Activated CD8-positive, alpha-beta T cell treated with anti-CD3 and anti-CD28 coated beads for 36 hours (primary cell): ENCODE data around the gene PIAS4. TPM values are rescaled to one million over a fixed set of nuclear protein-coding genes. Genes with fewer than 3 reads are reported as not detected.
A peak's percentile ranks its signal among the peaks of the same experiment; 100 is the strongest.

Experiments
- ATAC-seq: fragments of 200-7000 bp; cut with Tn5 transposase; one replicate; pipeline ENCODE4 v1.10.0; 2021; ENCODE audit warnings: mild to moderate bottlenecking, moderate library complexity
- CTCF ChIA-PET: fragments of 350-600 bp; sonication (Branson Sonifier 250); formaldehyde crosslinking; loops from one replicate; lab custom pipeline; 2021; ENCODE audit warnings: antibody characterized with exemption; lab: Charles Lee
- POLR2A ChIA-PET: fragments of 350-600 bp; sonication (Branson Sonifier 250); formaldehyde crosslinking; loops from one replicate; lab custom pipeline; 2021; ENCODE audit warnings: antibody characterized with exemption; lab: Charles Lee
- DNase-seq: peaks from one replicate; pipeline ENCODE4 v3.0.0-alpha.2; 2020
- H3K27ac Mint-ChIP-seq: one replicate; pipeline ENCODE4 v1.8.0; 2021; ENCODE audit warnings: mild to moderate bottlenecking, mixed read lengths
- H3K27me3 Mint-ChIP-seq: one replicate; pipeline ENCODE4 v1.8.0; 2021; ENCODE audit warnings: mixed read lengths
- H3K36me3 Mint-ChIP-seq: one replicate; pipeline ENCODE4 v1.8.0; 2021; ENCODE audit warnings: low read depth, mixed read lengths
- H3K4me1 Mint-ChIP-seq: one replicate; pipeline ENCODE4 v1.8.0; 2021; ENCODE audit warnings: low read depth, mixed read lengths
- H3K4me3 Mint-ChIP-seq: one replicate; pipeline ENCODE4 v1.8.0; 2021; ENCODE audit warnings: mild to moderate bottlenecking, moderate library complexity, mixed read lengths
- H3K9me3 Mint-ChIP-seq: one replicate; pipeline ENCODE4 v1.8.0; 2021; ENCODE audit warnings: mixed read lengths
- intact Hi-C: fragments of 100-400 bp; cut with micrococcal nuclease; formaldehyde crosslinking; loops from one replicate; pipeline ENCODE4 v1.10.0; 2022
- total RNA-seq, 2 experiments: library from RNA; stranded (reverse); gene quantifications; one replicate each; pipeline ENCODE4 v1.2.3, GENCODE V29; 2021
- TF ChIP-seq, protein P1 (sequence below): fragments of 200-600 bp; IDR thresholded peaks from one replicate; pipeline ENCODE4 v1.8.0; 2022; ENCODE audit warnings: antibody characterized with exemption, mild to moderate bottlenecking

The PIAS4 gene
- total RNA-seq, 2 experiments from 2014 or later = 22.2 TPM

GRCh38 chr19:3983542-3983914 lies 24.0 kb upstream of the PIAS4 start:
- TF ChIP-seq, protein P1, sequence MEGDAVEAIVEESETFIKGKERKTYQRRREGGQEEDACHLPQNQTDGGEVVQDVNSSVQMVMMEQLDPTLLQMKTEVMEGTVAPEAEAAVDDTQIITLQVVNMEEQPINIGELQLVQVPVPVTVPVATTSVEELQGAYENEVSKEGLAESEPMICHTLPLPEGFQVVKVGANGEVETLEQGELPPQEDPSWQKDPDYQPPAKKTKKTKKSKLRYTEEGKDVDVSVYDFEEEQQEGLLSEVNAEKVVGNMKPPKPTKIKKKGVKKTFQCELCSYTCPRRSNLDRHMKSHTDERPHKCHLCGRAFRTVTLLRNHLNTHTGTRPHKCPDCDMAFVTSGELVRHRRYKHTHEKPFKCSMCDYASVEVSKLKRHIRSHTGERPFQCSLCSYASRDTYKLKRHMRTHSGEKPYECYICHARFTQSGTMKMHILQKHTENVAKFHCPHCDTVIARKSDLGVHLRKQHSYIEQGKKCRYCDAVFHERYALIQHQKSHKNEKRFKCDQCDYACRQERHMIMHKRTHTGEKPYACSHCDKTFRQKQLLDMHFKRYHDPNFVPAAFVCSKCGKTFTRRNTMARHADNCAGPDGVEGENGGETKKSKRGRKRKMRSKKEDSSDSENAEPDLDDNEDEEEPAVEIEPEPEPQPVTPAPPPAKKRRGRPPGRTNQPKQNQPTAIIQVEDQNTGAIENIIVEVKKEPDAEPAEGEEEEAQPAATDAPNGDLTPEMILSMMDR = no peak
- Mint-ChIP-seq H3K27ac (peak overlapping the region; percentile 95), H3K36me3 (peaks cover 62% of the 10 kb centered on the region), H3K4me1 (peaks cover 49% of the 10 kb centered on the region), H3K27me3 (no peaks in the 10 kb centered on the region), H3K4me3 (peak overlapping the region; percentile 94), H3K9me3 (no peaks in the 10 kb centered on the region)
- POLR2A ChIA-PET = interaction anchor here (0.6 to 7.8 kb wide), 13 partner anchors 8 to 264 kb away, joined by 3 to 131 read pairs (median 5); partner anchors contain the start of genes APBA3, DAPK3, MRPL54 and PIAS4
- CTCF ChIA-PET = interaction anchor here (1.1 kb wide), 1 partner anchor 156 kb away, joined by 3 read pairs; no protein-coding TSS in a partner anchor
- intact Hi-C loops = no loop called here
- DNase-seq (no peak), ATAC-seq (no peak)

GRCh38 chr19:3983936-3984583 lies 23.5 kb upstream of the PIAS4 start:
- Mint-ChIP-seq H3K9me3 (no peaks in the 10 kb centered on the region), H3K4me3 (peak overlapping the region; percentile 94), H3K4me1 (peaks cover 49% of the 10 kb centered on the region), H3K27me3 (no peaks in the 10 kb centered on the region), H3K36me3 (peaks cover 60% of the 10 kb centered on the region), H3K27ac (peak overlapping the region; percentile 95)
- intact Hi-C loops = no loop called here
- DNase-seq = no peak
- TF ChIP-seq, protein P1 = no peak
- CTCF ChIA-PET = interaction anchor here (2.5 kb wide), 1 partner anchor 13 kb away, joined by 16 read pairs; the partner anchor contains the start of gene DAPK3
- no peak for ATAC-seq
- POLR2A ChIA-PET = interaction anchor here (0.6 to 7.8 kb wide), 15 partner anchors 8 to 263 kb away, joined by 3 to 131 read pairs (median 5); partner anchors contain the start of genes APBA3, DAPK3, MRPL54 and PIAS4

- ChIA-PET CTCF (interaction anchor here (0.7 to 2.5 kb wide), 2 partner anchors 14 to 680 kb away, joined by 3 to 16 read pairs; partner anchors contain the start of gene DAPK3), POLR2A (interaction anchor here (0.6 to 7.8 kb wide), 15 partner anchors 9 to 223 kb away, joined by 3 to 131 read pairs (median 5); partner anchors contain the start of genes APBA3, DAPK3, MRPL54 and PIAS4)
- intact Hi-C loops = no loop called here
- no peaks in the 10 kb centered on the region for H3K27me3 Mint-ChIP-seq
- H3K4me1 Mint-ChIP-seq = peaks cover 46% of the 10 kb centered on the region
- no peak for ATAC-seq
- no peak for DNase-seq
- TF ChIP-seq, protein P1 = no peak
- peaks cover 55% of the 10 kb centered on the region for H3K36me3 Mint-ChIP-seq
- no peaks in the 10 kb centered on the region for H3K9me3 Mint-ChIP-seq
- H3K27ac Mint-ChIP-seq = peak overlapping the region; percentile 95
- peak overlapping the region; percentile 94 for H3K4me3 Mint-ChIP-seq
These were observed 23.0 kb upstream of the PIAS4 start for GRCh38 chr19:3984584-3984907.

GRCh38 chr19:3984908-3985642 lies 22.5 kb upstream of the PIAS4 start, which contains the start of gene EEF2:
EEF2 (minus strand) TSS chr19:3985463; CDS start chr19:3985380, 83 bp downstream.
- POLR2A ChIA-PET = interaction anchor here (0.6 to 7.8 kb wide), 24 partner anchors 9 to 670 kb away, joined by 3 to 131 read pairs (median 4); partner anchors contain the start of genes APBA3, DAPK3, MRPL54 and PIAS4
- H3K4me1 Mint-ChIP-seq = peaks cover 46% of the 10 kb centered on the region

More at GRCh38 chr19:3984908-3985642, 22.5 kb upstream of the PIAS4 start, which contains the start of gene EEF2:
- H3K9me3 Mint-ChIP-seq = no peaks in the 10 kb centered on the region
- peaks cover 51% of the 10 kb centered on the region for H3K36me3 Mint-ChIP-seq
- peak within 1 kb of the TSS; percentile 94 for H3K4me3 Mint-ChIP-seq
- peak; percentile 88 for DNase-seq
- CTCF ChIA-PET = interaction anchor here (0.7 to 2.5 kb wide), 11 partner anchors 10 to 680 kb away, joined by 3 to 17 read pairs (median 4); partner anchors contain the start of genes DAPK3, MRPL54 and PIAS4
- peak within 1 kb of the TSS; percentile 95 for H3K27ac Mint-ChIP-seq
- intact Hi-C loops = loop anchor here (5.0 kb wide), 1 partner anchor 132 kb away; no protein-coding TSS in a partner anchor
- no peaks in the 10 kb centered on the region for H3K27me3 Mint-ChIP-seq
- TF ChIP-seq, protein P1 = no peak
- ATAC-seq = peak; percentile 49
